A673 (cell line): Measurements from ENCODE around the gene TMUB2. TPM values are rescaled to one million over a fixed set of nuclear protein-coding genes. Genes with fewer than 3 reads are reported as not detected.

ENCODE experiments used
- BruUV-seq: library from RNA; stranded (reverse); fragments of 400-500 nt; replicated peaks from 2 replicates; lab custom pipeline; 2021; lab: Mats Ljungman, UMichigan
- CTCF ChIA-PET: fragments of 300-600 bp; sonication (Branson Sonifier 250); formaldehyde crosslinking; loops from one replicate; lab custom pipeline; 2022; ENCODE audit warnings: antibody characterized with exemption; lab: Charles Lee
- POLR2A ChIA-PET: fragments of 300-600 bp; sonication (Branson Sonifier 250); formaldehyde crosslinking; loops from one replicate; lab custom pipeline; 2022; ENCODE audit warnings: antibody characterized with exemption; ENCODE audit not compliant: low non-redundant PET; lab: Charles Lee
- DNase-seq: peaks from one replicate; pipeline ENCODE4 v3.0.0-alpha.2; 2015; ENCODE audit warnings: low spot score
- H3K27ac ChIP-seq: fragments of 200-600 bp; sonication (generic); 2 replicates; pipeline ENCODE4 v1.5.1; 2016; ENCODE audit warnings: mixed run types, low read depth, mild to moderate bottlenecking, mixed read lengths, antibody characterized with exemption, low read length; ENCODE audit not compliant: poor library complexity, severe bottlenecking
- H3K27me3 ChIP-seq: fragments of 200-600 bp; sonication (generic); replicated peaks from 2 replicates; pipeline ENCODE4 v1.6.1; 2017; ENCODE audit warnings: mixed run types, low read depth, mild to moderate bottlenecking, mixed read lengths, antibody characterized with exemption, low read length; ENCODE audit not compliant: insufficient read depth, poor library complexity
- H3K36me3 ChIP-seq: fragments of 200-600 bp; sonication (generic); 2 replicates; pipeline ENCODE4 v1.6.1; 2016; ENCODE audit warnings: mixed run types, mild to moderate bottlenecking, mixed read lengths, antibody characterized with exemption, low read length; ENCODE audit not compliant: insufficient read depth, poor library complexity, severe bottlenecking
- H3K4me1 ChIP-seq: fragments of 200-600 bp; sonication (generic); 2 replicates; pipeline ENCODE4 v1.6.1; 2017; ENCODE audit warnings: mixed run types, mild to moderate bottlenecking, mixed read lengths, antibody characterized with exemption, low read length; ENCODE audit not compliant: insufficient read depth, poor library complexity, severe bottlenecking
- H3K4me3 ChIP-seq: fragments of 200-600 bp; sonication (generic); 2 replicates; pipeline ENCODE4 v1.5.1; 2016; ENCODE audit warnings: low read depth, mixed run types, mild to moderate bottlenecking, mixed read lengths, low read length; ENCODE audit not compliant: poor library complexity, severe bottlenecking
- H3K9me3 ChIP-seq: fragments of 200-600 bp; sonication (generic); 2 replicates; pipeline ENCODE4 v1.6.1; 2016; ENCODE audit warnings: mixed run types, low read depth, mild to moderate bottlenecking, mixed read lengths, antibody characterized with exemption, low read length; ENCODE audit not compliant: poor library complexity, severe bottlenecking
- CTCF ChIP-seq: fragments of 300-800, 200-600 bp; sonication (generic); conservative IDR thresholded peaks from 2 replicates; pipeline ENCODE4 v1.5.1; 2017; ENCODE audit warnings: low read depth, mild to moderate bottlenecking, antibody characterized with exemption, low read length, moderate library complexity, mixed read lengths
- EZH2 ChIP-seq: fragments of 200-600 bp; sonication (generic); IDR thresholded peaks from 2 replicates; pipeline ENCODE4 v1.6.1; 2017; ENCODE audit warnings: borderline replicate concordance, low read depth, mild to moderate bottlenecking, mixed read lengths, antibody characterized with exemption, low read length; ENCODE audit not compliant: poor library complexity, severe bottlenecking
- intact Hi-C: fragments of 100-400 bp; cut with micrococcal nuclease; formaldehyde crosslinking; loops from one replicate; pipeline ENCODE4 v1.10.0; 2022; ENCODE audit not compliant: unreplicated experiment
- total RNA-seq: library from RNA; stranded (reverse); gene quantifications from 2 replicates; pipeline ENCODE4 v1.2.3, GENCODE V29; 2021

Gene TMUB2
- total RNA-seq, 1 experiment from 2014 or later, result 13.0 TPM

DNA sequence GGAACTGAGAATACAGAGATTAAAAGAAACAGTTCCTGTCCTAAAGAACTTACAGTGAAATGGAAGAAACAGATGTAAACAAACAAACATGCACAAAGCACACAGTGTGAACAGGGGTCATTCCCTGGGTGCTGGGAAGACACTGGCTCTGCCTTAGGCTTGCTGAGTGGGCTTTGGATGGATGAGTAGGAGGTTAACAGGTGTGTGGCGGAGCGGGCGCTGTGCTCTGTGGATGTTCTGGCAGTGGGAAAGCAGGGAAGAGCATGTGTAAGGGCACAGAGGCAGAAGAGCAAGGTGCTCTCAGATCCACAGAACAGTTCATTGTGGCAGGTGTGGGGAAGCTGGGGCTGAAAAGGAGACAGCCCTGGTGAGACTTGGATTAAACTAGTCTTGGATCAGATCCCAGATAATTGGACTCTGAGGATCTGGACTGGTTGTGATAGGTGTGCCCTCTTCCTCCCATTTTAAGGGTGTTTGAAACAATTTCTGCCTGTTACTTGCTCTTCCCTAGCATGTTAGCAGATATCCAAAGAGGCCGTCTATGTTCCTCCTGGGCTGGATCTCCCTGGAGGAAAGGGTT lies 36.9 kb upstream of the TMUB2 start:
- POLR2A ChIA-PET, result no interaction called here
- DNase-seq, result no peak
- TF ChIP-seq EZH2 (no peak), CTCF (no peak)
- no TSS peak for BruUV-seq
- Histone ChIP-seq H3K36me3 (peaks cover 10% of the 10 kb centered on the region), H3K27me3 (no peaks in the 10 kb centered on the region), H3K4me3 (no peak overlapping the region), H3K4me1 (no peaks in the 10 kb centered on the region), H3K9me3 (no peaks in the 10 kb centered on the region), H3K27ac (no peak overlapping the region)
- intact Hi-C loops, result no loop called here
- CTCF ChIA-PET, result no interaction called here

GRCh38 chr17:44152875-44153274 lies 33.9 kb upstream of the TMUB2 start:
- Histone ChIP-seq H3K4me1 (no peaks in the 10 kb centered on the region), H3K27me3 (no peaks in the 10 kb centered on the region), H3K36me3 (peaks cover 12% of the 10 kb centered on the region), H3K27ac (no peak overlapping the region), H3K9me3 (no peaks in the 10 kb centered on the region), H3K4me3 (no peak overlapping the region)
- DNase-seq, result no peak
- POLR2A ChIA-PET, result no interaction called here
- CTCF ChIA-PET, result no interaction called here
- BruUV-seq, result no TSS peak
- intact Hi-C loops, result no loop called here
- no peak for TF ChIP-seq CTCF
- TF ChIP-seq EZH2, result no peak

DNA sequence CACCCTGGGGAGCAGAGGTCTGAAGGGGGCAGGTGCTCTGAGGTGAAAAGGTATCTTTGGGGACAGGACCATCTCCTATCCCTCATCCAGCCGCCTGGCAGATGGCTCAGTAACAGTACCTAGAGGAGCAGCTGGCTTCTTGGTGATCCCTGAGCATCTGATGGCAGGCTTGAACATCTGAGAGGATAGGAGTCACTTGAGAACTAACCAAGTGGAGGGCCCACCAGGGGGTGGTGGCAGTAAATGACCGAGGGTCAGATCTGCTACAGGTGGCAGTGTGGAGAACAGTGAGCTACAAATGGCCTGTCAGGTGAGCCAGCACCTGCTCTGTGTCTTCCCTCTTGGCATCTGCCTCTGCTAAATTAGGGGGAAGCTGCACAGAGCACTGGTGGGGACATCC lies 31.3 kb upstream of the TMUB2 start:
- no peak overlapping the region for H3K27ac ChIP-seq
- ChIA-PET CTCF (no interaction called here), POLR2A (no interaction called here)
- H3K9me3 ChIP-seq, result no peaks in the 10 kb centered on the region
- H3K4me3 ChIP-seq, result no peak overlapping the region
- TF ChIP-seq CTCF (no peak), EZH2 (no peak)
- DNase-seq, result no peak
- BruUV-seq, result no TSS peak
- no peaks in the 10 kb centered on the region for H3K4me1 ChIP-seq
- intact Hi-C loops, result no loop called here
- no peaks in the 10 kb centered on the region for H3K27me3 ChIP-seq
- peaks cover 10% of the 10 kb centered on the region for H3K36me3 ChIP-seq
